Activated CD4-positive, CD25-positive, alpha-beta regulatory T cell treated with anti-CD3 and anti-CD28 coated beads, Interleukin-2, amount 50 U/mL, for 72 hours (primary cell): ENCODE measurements around the gene CSE1L.
"Not testable (repeated sequence)": the region's sequence is repeated elsewhere in the genome, so short reads cannot be mapped to it uniquely, and the experiment has no call there.

Source experiments
- DNase-seq: peaks from one replicate; pipeline ENCODE4 v3.0.0; 2021

Gene CSE1L, protein sequence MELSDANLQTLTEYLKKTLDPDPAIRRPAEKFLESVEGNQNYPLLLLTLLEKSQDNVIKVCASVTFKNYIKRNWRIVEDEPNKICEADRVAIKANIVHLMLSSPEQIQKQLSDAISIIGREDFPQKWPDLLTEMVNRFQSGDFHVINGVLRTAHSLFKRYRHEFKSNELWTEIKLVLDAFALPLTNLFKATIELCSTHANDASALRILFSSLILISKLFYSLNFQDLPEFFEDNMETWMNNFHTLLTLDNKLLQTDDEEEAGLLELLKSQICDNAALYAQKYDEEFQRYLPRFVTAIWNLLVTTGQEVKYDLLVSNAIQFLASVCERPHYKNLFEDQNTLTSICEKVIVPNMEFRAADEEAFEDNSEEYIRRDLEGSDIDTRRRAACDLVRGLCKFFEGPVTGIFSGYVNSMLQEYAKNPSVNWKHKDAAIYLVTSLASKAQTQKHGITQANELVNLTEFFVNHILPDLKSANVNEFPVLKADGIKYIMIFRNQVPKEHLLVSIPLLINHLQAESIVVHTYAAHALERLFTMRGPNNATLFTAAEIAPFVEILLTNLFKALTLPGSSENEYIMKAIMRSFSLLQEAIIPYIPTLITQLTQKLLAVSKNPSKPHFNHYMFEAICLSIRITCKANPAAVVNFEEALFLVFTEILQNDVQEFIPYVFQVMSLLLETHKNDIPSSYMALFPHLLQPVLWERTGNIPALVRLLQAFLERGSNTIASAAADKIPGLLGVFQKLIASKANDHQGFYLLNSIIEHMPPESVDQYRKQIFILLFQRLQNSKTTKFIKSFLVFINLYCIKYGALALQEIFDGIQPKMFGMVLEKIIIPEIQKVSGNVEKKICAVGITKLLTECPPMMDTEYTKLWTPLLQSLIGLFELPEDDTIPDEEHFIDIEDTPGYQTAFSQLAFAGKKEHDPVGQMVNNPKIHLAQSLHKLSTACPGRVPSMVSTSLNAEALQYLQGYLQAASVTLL

DNA sequence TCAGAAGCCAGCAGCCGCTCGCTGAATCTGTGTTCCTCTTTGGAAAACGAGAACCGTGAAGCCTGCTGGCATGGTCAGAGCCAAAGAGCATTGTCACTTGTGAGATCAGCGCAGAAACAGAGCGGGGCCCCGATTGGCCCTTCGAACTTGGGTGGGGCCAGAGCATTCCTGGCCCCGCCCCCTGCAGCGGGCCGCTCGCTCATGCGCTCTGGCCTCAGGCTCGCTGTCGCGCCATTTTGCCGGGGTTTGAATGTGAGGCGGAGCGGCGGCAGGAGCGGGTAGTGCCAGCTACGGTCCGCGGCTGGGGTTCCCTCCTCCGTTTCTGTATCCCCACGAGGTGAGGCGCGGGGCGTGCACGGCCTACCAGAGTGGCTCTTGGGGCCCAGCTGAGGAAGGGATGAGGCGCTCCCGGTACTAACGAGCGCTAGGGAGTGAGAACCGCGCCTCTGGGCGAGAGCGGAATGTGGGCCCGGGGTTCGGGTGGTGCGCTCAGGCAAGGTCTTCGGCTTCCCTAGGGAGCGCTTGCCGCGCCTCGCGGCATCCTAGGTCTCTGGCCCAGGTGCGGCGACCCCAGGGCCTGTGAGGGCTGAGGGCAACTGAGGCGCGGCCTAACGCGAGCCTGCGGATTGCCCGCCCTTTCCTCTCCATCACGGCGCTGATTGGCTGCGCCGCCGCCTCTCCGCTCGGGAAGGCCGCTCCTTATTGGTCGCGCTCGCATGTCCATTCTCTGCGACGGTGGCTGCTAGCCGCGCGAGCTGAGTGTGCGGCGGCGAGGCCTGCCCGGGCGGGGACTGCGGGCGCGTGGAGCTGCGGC is at the start of gene CSE1L:
Gene CSE1L (plus strand): TSS at position 226 of the 814 bp plus-strand sequence. CDS start 12,152 bp downstream, outside the sequence.
- peak; percentile 96 for DNase-seq

DNA sequence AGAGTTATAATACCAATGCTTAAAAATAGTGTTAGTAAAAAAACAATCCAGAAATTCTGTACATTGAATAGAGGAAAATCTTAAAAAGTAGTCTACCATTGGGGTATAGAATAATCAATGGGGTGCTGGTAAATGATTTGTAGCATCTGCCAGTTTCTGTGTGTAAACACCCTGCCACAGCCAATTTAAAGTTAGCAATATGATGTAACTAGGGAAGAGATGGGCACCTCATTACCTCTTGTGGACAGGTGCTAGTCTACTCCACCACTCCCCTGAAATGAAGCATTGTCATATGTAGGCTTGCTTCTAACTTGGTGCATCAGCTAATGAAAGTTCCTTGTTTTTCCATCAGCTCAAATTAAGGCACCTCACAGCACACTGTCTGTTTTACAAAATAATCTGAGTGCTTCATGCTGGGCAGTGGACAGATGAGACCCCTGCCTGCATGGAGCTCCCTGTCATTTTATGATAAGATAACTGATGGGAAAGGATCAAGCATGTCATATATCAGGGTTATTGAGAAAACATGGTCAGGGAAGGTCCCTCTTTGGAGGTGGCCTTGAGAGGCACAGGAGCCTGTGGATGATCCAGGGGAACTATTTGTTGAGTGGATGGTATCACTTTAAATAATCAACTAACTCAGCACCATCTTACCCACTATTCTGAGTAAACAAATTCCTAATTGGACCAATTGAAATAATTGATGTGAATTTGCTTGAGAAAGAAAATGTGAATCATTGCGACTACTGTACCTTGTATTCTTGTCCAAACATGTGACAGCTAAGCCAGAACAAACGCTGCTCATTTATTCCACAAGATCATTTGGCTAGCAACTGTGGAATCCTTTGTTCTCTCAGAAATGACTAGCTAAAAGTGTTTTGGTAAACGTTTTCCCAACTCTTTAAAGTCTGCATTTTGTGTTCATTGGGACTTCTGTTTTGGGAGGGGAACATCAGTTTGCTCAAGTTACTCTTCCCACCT is 45.9 kb upstream of the CSE1L start:
- DNase-seq, result no peak

DNA sequence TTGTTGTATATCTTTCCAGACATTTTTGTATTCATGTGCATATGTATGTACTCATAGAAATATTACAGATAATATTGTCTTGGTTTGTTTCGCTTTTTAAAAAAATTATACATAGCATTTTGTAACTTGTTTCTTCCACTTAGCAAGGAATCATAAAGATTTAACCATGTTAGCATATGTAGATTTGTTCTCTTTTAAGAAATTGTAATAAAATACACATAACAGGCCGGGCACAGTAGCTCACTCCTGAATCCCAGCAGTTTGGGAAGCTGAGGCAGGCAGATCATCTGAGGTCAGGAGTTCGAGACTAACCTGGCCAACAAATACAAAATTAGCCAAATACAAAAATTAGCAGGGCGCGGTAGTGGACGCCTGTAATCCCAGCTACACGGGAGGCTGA is 44.4 kb upstream of the CSE1L start:
- no peak for DNase-seq

DNA sequence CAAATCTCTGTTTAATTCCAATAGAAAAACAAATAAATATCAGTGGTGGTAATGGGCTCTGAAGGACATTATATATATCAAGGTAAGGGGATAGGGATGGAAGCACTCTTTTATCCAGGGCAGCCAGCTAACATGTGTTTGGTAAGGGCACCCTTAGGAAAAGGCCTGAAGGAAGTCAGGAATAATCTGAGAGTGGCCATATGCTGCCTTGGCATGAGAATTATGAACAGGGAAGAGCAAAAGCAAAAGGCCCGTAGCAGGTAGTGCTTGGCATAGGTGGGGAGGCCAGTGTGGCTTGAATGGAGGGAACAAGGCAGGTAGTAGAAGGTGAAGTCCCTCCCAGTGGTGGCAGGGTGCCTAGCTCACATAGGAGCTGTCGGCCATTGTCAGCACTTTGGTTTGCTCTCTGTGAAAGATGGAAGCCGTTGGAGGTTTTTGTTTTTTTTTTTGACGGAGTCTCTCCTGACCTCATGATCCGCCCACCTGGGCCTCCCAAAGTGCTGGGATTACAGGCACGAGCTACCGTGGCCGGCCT is 39.6 kb upstream of the CSE1L start:
- DNase-seq, result no peak

DNA sequence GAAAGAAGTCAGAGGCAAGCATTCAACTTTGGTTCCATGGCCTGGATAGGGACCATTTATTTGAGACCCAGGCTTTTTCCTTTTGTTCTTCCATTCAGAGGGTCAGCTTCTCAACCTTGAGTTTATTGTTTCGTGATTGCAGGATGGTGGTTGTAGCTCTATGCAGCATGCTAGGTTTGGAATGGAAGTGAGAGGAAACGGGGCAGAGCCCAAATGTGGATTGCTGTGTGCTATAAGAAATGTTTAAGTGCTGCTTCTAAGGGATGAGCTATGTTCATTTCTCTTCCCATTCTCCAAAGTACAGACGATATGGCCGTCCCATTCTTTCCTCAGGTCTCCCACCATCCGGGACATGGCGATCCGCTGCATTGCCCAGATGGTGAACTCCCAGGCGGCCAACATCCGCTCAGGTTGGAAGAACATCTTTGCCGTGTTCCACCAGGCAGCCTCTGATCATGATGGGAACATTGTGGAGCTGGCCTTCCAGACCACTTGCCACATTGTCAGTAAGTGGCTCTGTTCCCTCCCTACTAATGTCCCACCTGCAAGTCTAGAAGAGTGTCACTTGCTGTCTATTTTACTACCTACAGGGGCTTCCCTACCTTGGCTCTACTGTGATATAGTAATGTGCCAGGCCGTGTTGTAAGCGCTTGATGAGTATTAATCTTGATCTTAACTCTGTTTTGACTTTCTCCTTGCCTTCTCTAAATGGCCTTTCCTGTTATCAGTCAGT is 36.0 kb upstream of the CSE1L start:
- no peak for DNase-seq

DNA sequence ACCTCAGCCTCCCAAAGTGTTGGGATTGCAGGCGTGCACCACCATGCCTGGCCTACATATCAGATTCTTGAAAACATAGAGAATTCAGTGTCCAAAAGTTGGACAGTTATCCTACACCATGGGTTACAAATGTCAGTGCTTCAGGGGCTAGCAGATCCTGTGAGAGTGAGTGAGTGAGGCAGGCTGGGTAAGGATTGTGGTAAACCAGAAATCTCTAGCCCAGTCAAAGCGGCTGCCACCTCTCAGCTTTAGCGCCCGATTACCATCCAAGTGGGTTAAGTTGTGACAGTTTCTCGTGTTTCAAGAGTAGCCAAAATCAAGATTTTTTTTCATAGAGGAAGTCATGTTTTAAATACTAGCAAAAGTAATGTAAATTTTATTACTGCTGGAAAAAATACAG is 21.9 kb upstream of the CSE1L start:
- DNase-seq, result no peak

DNA sequence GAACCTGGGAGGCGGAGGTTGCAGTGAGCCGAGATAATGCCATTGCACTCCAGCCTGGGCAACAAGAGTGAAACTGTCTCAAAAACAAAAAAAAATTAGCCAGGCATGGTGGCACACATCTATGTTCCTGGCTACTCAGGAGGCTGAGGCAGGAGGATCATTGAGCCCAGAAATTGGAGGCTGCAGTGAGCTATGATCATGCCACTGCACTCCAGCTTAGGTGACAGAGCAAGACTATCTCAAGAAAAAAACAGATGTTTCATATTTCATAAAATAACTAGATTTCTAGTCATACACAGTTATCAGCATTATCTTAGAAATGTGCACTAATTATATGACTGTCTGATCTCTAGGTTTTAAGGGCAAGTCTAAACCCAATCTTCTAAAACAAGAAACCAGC is 17.9 kb upstream of the CSE1L start:
- DNase-seq, result not testable (repeated sequence)

DNA sequence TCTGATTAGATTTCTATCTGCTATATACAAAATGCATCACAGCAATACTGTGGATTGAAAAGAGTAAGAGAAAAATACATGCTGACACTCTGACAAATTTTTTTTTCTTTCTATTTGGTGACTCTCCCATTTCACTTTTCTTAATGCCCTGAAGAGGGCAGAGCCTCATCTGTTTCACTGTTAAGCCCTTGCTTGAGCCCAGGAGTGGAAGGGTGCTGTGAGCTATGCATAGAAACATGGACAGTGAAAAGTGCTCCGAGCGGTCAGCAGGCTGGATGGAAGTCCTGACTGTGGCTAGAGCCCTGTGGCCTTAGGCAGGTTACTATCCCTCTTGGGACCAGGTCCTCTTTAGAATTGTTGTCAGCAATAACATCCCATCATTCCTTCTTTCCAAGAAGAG is 17.4 kb upstream of the CSE1L start:
- DNase-seq, result no peak

DNA sequence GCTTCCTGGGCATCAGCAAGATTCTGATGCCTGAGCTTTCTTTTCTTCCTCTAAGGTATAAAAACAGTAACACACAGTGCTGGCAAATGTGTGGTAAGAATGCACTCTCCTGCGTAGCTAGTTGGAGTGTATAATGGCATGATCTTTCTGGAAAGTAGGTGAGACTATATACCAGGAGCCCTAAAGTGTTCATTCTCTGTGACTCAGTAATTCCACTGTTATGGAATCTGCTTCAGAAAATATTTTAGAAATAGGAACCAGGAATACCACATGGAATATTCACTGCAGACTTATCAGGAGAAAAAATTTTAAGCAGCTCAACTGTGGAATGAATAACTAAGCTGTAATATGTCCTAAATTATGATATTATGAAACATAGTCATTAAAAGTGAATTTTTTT is 16.9 kb upstream of the CSE1L start:
- DNase-seq, result no peak

DNA sequence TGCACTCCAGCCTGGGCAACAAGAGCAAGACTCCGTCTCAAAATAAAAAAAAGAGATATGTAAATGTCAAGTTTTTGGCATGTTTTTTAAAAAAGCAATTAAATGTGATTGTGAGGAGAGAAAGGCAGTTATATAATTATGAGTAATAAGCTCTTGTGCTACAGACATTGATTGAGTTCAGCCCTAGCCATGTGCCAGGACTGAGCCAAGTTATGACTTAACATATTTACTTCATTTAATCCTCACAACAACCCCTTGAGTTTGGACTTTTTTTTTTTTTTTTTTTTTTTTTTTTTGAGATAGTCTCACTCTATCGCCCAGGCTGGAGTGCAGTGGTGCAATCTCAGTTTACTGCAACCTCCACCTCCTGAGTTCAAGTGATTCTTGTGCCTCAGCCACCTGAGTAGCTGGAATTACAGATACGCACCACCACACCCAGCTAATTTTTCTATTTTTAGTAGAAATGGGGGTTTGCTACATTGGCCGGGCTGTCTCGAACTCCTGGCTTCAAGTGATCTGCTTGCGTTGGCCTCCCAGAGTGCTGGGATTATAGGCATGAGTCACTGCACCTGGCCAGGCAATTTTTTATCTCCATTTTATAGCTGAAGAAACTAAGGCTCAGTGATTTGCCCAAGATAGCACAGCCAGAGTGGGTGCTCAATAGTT is 15.0 kb upstream of the CSE1L start:
- DNase-seq, result no peak

DNA sequence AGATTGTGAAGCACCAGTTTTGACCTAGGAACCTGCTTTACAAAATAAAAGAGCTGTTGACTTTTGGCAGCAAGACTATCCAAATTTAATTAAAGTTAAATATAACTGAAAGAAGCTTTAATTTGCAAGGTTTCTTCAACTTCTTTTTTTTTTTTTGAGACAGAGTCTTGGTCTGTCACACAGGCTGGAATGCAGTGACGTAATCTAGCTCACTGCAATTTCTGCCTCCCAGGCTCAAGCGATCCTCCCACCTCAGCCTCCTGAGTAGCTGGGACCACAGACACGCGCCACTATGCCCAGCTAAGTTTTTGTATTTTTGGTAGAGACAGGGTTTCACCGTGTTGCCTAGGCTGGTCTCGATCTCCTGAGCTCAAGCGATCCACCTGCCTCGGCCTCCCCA is 13.7 kb upstream of the CSE1L start:
- DNase-seq, result no peak

DNA sequence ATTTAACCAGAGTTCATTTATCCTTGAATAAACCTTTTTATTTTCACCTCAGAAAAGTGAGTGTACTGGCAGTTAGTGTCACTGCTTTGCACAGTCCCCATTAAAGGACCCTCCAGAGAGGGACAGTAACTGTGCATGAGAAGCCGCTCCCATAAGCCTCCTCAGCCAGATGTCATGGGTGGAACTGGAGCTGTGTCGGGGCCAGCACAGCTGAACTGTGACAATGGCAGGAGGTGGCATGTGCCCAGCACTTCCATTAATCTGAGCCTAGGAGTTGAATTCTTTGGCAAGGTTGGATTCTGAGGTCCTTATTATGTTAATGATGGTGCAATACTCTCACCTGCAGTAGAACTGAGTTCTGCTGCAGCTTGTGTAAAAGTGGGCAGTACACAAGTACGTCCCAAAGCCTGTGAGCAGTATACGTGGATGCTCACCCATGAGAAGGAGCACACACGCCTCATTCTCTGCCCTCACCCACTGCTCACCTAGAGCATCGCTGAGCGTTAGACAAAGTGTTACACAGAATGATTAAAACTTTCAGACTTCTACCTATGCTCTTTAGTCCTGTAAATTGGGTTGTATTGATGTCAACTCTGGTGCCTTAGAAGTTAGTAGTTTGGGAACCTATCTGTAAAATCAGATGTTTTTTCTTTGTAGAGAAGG is 11.9 kb upstream of the CSE1L start:
- DNase-seq, result no peak

DNA sequence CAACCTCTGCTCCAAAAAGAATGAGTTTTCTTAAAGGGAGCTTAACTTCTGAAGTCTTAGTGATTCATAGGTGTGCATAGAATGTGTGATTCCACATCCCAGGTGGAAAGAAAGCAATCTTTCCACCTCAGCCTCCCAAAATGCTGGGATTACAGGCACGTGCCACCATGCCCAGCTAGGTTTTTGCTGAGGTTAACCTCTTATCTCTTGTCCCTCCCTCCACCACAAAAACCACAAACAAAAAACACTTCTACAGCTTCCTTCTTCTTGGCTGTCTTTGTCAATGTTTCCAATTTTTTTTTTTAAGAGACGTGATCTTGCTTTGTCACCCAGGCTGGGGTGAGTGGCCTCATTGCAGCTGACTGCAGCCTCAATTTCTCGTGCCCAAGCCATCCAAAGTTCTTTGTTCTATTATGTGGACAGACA is 8.1 kb upstream of the CSE1L start:
- DNase-seq, result no peak

DNA sequence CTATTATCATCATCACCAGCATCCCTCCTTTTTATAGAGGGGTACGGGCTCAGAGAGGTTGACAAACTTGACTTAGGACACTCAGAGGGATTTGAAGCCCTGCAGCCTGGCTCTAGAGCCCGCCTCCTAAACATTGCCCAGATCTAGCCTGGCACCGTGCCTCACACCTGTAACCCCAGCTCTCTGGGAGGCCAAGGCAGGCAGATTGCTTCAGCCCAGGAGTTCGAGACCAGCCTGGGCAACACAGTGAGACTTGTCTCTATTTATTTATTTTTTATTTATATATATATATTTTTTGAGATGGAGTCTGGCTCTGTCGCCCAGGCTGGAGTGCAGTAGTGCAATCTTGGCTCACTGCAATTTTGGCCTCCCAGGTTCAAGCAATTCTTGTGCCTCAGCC is 6.3 kb upstream of the CSE1L start:
- no peak for DNase-seq

DNA sequence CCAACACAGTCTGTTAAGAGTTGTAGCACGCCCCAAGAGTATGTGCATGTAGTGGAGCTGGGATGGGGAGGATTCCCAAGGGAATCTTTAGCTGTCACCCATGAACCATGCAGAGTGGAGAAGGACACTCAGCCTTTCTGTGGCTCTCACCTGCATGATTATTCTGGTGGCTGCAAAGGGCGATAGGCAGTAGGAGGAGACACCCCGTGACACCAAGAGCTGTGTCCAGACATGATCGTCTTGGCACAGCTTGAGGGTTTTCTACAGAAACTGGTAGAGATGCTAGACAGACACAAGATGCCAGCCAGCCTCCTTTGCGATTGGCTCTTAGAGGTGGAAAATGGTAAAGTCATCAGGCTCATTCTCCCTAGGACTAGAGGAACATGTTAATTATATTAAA is 3.1 kb upstream of the CSE1L start:
- DNase-seq, result no peak

DNA sequence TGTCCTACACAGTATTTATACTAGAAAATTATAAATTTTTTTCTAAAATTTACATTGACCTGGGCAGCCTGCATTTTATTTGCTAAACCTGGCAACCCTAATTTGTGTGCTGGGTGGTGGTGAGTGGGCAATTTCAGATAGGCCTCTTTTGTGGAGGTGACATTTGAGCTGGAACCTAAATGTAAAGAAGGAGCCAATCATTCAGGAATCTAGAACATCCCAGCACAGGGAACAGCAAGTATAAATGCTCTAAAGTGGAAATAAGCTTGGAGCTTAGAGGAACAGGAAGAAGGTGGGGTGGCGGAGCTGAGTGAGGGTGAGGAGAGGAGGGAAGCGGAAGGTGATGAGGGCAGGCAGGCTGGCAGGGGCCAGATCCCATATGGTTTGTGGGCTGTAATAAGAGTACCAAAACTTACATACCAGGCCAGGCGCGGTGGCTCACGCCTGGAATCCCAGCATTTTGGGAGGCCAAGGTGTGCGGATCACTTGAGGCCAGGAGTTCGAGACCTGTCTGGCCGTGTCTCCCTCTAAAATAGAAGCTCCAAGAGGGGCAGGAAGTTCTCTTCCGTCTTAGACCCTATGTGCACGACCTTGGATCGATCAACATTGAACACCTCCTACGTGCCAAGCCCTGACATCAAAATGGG is 549 bp upstream of the CSE1L start:
- no peak for DNase-seq

DNA sequence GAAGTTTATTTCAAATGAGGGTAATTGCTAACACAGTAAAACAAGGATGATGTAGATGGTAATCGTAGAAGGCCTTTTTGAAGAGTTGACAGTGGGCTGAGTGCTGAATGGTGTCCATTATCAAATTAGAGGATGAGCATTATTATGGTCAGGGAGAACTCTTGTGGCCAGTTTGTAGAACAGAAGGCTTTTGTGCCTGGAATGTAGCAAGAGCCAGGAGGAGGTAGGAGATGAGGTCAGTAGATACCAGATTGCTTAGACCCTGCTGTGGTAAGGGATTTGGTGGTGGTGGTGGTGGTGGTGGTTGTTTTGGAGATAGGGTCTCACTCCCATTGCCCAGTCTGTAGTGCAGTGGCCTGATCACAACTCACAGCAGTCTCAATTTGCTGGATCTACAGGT is 6.2 kb downstream of the CSE1L start:
- DNase-seq, result no peak

DNA sequence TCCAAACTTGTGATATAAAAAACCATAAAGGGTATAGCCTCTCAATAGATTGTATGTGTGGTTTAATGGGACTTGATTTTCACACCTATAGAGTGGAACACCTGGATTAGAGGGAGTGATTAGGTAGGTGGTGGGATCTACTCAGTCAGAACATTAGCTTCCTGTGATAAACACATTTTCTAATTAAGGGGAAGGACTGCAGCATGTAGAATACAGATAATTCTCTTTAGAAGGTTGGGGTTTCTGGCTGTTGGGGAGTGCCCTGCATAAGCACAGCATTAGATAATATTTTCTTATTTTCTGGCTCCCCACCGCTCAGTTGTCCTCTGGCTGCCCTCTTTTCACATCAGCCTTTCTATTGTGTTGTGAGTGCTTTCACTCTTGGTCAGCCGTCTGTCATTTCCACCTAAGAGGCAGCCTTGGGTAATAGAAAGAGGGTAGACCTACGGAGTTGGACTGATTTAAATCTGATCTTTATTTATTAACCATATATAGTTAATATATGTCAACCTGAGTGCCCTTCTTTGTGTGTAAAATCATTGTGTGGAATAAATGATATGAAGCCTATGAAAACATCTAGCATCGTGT is 8.0 kb downstream of the CSE1L start:
- no peak for DNase-seq

DNA sequence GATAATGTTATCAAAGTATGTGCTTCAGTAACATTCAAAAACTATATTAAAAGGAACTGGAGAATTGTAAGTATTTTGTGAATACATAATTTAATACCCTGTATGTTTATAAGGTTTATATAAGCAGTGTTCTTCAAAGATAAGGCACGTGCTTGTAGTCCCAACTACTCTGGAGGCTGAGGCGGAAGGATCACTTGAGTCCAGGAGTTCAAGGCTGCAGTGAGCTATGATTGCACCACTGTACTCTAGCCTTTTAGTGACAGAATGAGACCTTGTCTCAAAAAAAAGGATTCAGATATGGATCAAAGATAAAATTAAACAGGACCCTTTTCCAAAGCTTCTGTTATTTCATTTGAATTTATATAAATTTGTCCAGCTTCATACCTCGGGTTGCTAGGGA is 17.2 kb downstream of the CSE1L start:
- no peak for DNase-seq
